AG09309 (cell line): ENCODE results near the gene UBN1.
A peak's percentile ranks its signal among the peaks of the same experiment; 100 is the strongest.

Experiments used
- DNase-seq: peaks from one replicate; pipeline ENCODE4 v3.0.0-alpha.2; 2010; ENCODE audit warnings: low read depth
- H3K4me3 ChIP-seq: 2 replicates; pipeline ENCODE4 v1.5.1; 2011; ENCODE audit warnings: mild to moderate bottlenecking, low read depth, low read length, moderate library complexity; ENCODE audit not compliant: control insufficient read depth
- CTCF ChIP-seq: IDR thresholded peaks from 2 replicates; pipeline ENCODE4 v1.5.1; 2011; ENCODE audit warnings: mild to moderate bottlenecking, low read depth, low read length, inconsistent platforms; ENCODE audit not compliant: insufficient read depth, control insufficient read depth; ENCODE audit errors: missing control alignments

UBN1 gene

DNA sequence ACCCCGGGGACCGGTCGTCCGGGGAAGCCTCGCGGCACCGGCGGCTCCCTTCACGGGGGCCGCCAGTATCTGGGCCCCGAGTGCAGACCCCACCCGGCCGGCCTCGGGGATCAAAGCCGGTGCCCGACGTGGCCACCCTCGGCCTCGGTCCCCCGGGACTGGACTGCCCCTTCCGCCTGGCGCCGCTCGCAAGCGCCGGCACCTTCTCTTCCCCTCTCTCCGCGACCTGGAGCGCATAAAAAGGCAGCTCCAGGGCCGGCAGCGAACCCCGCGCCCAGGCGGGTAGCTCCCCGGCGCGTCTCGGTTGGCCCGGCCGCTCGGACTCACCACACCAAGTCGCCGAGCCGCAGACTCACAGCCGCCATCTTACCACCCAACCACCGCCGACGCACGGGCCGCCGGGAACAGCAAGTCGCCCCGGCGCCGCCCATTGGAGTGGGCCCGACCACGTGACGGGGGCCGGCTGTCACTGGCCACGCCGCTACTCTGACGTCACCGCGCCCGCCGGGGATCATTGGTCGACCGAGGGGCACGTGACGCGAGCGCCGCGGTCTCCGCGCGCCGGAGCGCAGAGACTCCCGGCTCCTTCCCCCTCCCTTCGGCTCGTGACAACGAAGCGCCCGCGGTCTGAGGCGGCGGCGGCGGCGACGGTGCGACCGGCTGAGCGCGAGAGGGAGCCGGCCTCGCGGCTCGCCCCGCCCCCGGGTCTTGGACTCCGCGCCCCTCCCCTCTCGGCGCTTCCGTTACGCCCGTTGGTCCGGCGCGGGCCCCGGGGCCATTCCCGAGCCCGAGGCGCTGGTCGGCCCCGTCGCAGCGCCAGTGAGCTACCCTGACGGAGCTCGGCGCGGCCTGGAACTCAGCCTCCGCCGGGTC, at the start of gene UBN1, which contains the start of gene GLYR1:
UBN1 (plus strand) TSS at position 581 of the 873 bp plus-strand sequence. CDS start 5,437 bp downstream, outside the sequence.
GLYR1 (minus strand) TSS at position 388 of the 873 bp plus-strand sequence; CDS start at position 365, 23 bp downstream.
- TF ChIP-seq CTCF, result no peak
- H3K4me3 ChIP-seq, result peak within 1 kb of the TSS; percentile 72
- peak; percentile 74 for DNase-seq

DNA sequence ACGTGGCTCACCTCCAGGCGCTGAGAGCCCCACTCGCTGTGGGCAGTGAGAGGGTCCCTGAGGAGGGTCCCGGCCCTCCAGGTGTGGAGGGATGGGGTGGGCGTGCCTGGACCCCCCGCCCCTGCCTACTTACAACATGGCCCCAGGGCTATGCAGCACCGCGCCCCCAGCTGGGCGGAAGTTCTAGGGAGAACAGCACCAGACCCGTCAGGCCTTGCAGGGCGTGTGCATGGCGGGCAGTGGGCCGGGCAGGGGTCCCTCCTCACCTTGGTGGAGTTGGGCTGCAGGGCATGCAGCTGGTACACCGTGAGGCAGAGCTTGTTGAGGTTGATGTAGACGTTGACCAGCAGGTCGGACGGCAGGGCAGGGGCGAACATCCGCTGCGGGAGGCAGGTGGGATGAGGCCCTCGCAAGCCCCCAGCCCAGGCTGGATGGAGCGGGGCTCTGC, 49.5 kb upstream of the UBN1 start:
- no peak for DNase-seq
- TF ChIP-seq CTCF, result no peak
- no peak overlapping the region for H3K4me3 ChIP-seq

DNA sequence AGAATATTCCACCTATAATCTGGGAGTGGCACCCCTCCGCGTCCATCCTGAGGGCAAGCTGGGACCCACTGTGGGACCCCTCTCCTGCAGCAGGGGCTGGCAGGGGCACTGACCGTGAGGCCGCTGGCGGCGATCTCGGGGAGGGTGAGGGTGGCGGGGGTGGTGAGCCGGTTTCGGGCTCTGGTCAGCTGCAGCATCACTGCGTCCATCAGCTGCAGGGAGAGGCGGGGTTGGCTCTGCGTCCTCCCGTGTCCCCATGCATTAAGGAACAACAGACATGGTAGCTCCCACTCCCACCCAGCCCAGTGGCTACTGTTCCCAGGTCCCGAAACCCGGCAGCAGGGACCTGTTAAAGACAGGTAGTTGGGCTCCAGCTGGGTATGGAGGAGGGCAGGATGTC, 48.8 kb upstream of the UBN1 start:
- no peak overlapping the region for H3K4me3 ChIP-seq
- no peak for DNase-seq
- no peak for TF ChIP-seq CTCF

DNA sequence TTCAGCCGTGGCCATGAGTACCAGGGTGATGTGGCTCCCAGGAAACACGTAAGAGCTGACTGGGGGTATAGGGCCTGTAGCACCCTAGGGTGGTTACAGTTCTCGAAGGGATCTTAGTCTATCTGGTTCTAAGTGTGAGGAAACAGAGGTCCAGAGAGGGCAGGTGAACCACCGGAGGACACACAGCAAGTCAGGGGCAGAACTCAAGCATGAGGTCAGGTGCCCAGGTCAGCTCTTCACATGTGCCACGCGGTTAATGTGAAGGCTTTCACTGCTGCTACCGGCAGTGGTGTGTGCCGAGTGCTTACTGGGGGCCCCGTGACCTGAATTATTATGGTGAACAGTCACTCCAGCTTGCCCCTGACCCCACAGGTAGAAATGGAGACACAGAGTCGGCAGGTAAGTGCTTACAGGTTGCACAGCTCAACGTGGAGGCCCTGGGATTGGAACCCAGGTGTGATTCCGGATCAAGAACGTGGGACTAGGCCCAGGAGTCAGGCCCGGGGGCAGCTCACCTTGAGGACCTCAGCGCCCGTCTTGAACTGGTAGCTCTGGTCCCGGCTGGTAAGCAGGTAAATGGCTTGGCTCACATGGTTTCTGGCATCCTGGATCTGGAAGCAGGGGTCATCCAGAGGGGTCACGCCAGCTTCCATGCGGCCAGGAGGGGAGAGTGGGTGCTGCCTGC, 48.0 kb upstream of the UBN1 start:
- DNase-seq, result no peak
- TF ChIP-seq CTCF, result no peak
- no peak overlapping the region for H3K4me3 ChIP-seq

GRCh38 chr16:4800290-4801041, 46.8 kb upstream of the UBN1 start:
- H3K4me3 ChIP-seq, result no peak overlapping the region
- no peak for TF ChIP-seq CTCF
- DNase-seq, result no peak
